ENCODE results near the gene BTN2A1.

DNA sequence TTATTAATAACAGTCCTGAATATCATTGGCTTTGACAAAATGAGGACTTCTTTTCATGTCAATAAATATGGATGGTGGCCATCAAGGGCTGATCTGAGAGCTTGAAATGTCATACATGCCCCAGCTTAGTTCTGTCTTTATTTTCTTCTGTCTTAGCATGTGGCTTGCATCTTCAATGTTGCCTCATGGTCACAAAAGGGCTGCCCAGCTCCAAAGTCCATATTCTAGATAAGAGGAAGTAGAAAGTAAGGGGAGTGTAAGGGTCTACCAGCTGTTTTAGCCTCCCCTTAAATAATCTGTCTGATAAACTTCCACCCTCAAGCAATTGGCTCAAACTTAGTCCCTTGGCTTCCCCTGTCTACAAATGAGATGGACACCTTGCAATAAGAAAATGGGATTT is 14.2 kb downstream of the BTN2A1 start:
- TF ChIP-seq CTCF (IDR thresholded peaks at IDR 0.05) (no peak), POLR2A (IDR thresholded peaks at IDR 0.05; ENCODE audit: low read depth) (no peak), EP300 (IDR thresholded peaks at IDR 0.05) (no peak)
